Fibroblast of lung (primary cell): ENCODE data around the gene ATG4D.

Experiments
- CTCF ChIP-seq, 2 donors: IDR thresholded peaks in 1 of 2; conservative IDR thresholded peaks in 1 of 2; 1 replicate in 1 of 2; 2 replicates in 1 of 2; pipeline ENCODE4 v1.5.1; 2011 to 2012; ENCODE audit warnings: low read length in 2 of 2, control low read depth in 1 of 2, inconsistent platforms in 1 of 2, low read depth in 1 of 2, mild to moderate bottlenecking in 1 of 2
- EZH2 ChIP-seq: IDR thresholded peaks from 2 replicates; pipeline ENCODE4 v1.5.1; 2012; ENCODE audit warnings: low read length, control low read depth, mild to moderate bottlenecking; ENCODE audit errors: missing control alignments

GRCh38 chr19:10533646-10534386, 9.9 kb upstream of the ATG4D start:
- TF ChIP-seq EZH2, result no peak
- TF ChIP-seq CTCF (conservative IDR thresholded peaks at IDR 0.05 in 1 of 2, IDR thresholded peaks at IDR 0.05 in 1 of 2; ENCODE audit: low read depth in 1 of 2, low read length in 2 of 2), result no peak
